HCT116 (cell line): ENCODE measurements around the gene CYBA. TPM values are rescaled to one million over a fixed set of nuclear protein-coding genes. Genes with fewer than 3 reads are reported as not detected.

Source experiments
- ATAC-seq: fragments of 200-7000 bp; cut with Tn5 transposase; 2 replicates; pipeline ENCODE4 v1.9.1; 2020; ENCODE audit warnings: mild to moderate bottlenecking, moderate library complexity
- BruUV-seq: library from RNA; stranded (reverse); fragments of 400-500 nt; replicated peaks from 2 replicates; lab custom pipeline; 2021; lab: Mats Ljungman, UMichigan
- CTCF ChIA-PET: fragments of 300-600 bp; sonication (Branson Sonifier 250); formaldehyde crosslinking; loops from one replicate; lab custom pipeline; 2021; ENCODE audit warnings: antibody characterized with exemption; lab: Charles Lee
- POLR2A ChIA-PET: fragments of 300-600, 350-600 bp; sonication (Branson Sonifier 250); formaldehyde crosslinking; loops from one replicate; lab custom pipeline; 2021; ENCODE audit warnings: antibody characterized with exemption; lab: Charles Lee
- RAD21 ChIA-PET, 2 experiments: fragments of 300-600 bp; sonication (Branson Sonifier 250); formaldehyde crosslinking; loops; one replicate each; lab custom pipeline; 2023; ENCODE audit warnings: low total read pairs in 2 of 2; ENCODE audit not compliant: uncharacterized antibody in 2 of 2, unreplicated experiment in 2 of 2, low non-redundant PET in 1 of 2; lab: Charles Lee
- DNase-seq: peaks from one replicate; pipeline ENCODE4 v3.0.0-alpha.2; 2010; ENCODE audit warnings: low read depth, low spot score
- H2AFZ ChIP-seq: fragments of 200-600 bp; shearing (Covaris generic), sonication (generic); 2 replicates; pipeline ENCODE4 v1.6.1; 2017; ENCODE audit warnings: low read depth, mixed run types, mixed read lengths, antibody characterized with exemption, low read length; ENCODE audit not compliant: poor library complexity, severe bottlenecking
- H3K27ac ChIP-seq: 2 replicates; pipeline ENCODE4 v1.5.1; 2012; ENCODE audit warnings: low read depth, low read length
- H3K27me3 ChIP-seq: fragments of 200-600 bp; sonication (generic); 2 replicates; pipeline ENCODE4 v1.6.1; 2016; ENCODE audit warnings: mixed run types, low read length, mixed read lengths; ENCODE audit not compliant: insufficient read depth
- H3K36me3 ChIP-seq, 2 experiments: fragments of 200-500 bp in 1 of 2; fragments of 200-600 bp in 1 of 2; sonication (Bioruptor generic) in 1 of 2; sonication (generic) in 1 of 2; 2 replicates each; pipeline versions ENCODE4 v1.5.1 to v1.6.1; 2014 to 2016; ENCODE audit warnings: low read length in 2 of 2, inconsistent platforms in 1 of 2, mixed read lengths in 1 of 2, mixed run types in 1 of 2; ENCODE audit not compliant: insufficient read depth in 2 of 2, control insufficient read depth in 1 of 2
- H3K4me1 ChIP-seq, 2 experiments: fragments of 200-600 bp in 1 of 2; sonication (generic) in 1 of 2; 2 replicates each; pipeline versions ENCODE4 v1.5.1 to v1.6.1; 2012 to 2017; ENCODE audit warnings: low read length in 2 of 2, inconsistent platforms in 1 of 2, mild to moderate bottlenecking in 1 of 2, mixed read lengths in 1 of 2, mixed run types in 1 of 2, moderate library complexity in 1 of 2; ENCODE audit not compliant: insufficient read depth in 2 of 2, control insufficient read depth in 1 of 2
- H3K4me2 ChIP-seq: fragments of 200-600 bp; sonication (generic); 2 replicates; pipeline ENCODE4 v1.6.1; 2017; ENCODE audit warnings: mixed run types, low read length, mixed read lengths
- H3K4me3 ChIP-seq, 2 experiments: fragments of 200-600 bp in 1 of 2; sonication (generic) in 1 of 2; replicated peaks in 1 of 2; 2 replicates each; pipeline ENCODE4 v1.5.1; 2011 to 2016; ENCODE audit warnings: low read length in 2 of 2, control low read depth in 1 of 2, low read depth in 1 of 2, mild to moderate bottlenecking in 1 of 2, mixed read lengths in 1 of 2, mixed run types in 1 of 2
- H3K79me2 ChIP-seq: fragments of 200-600 bp; sonication (generic); 2 replicates; pipeline ENCODE4 v1.6.1; 2017; ENCODE audit warnings: mild to moderate bottlenecking, mixed run types, low read length, moderate library complexity, mixed read lengths; ENCODE audit not compliant: insufficient read depth
- H3K9ac ChIP-seq: fragments of 200-600 bp; sonication (generic); 2 replicates; pipeline ENCODE4 v1.6.1; 2016; ENCODE audit warnings: low read length, mixed read lengths
- H3K9me2 ChIP-seq: fragments of 200-600 bp; sonication (generic), shearing (Covaris generic); 2 replicates; pipeline ENCODE4 v1.6.1; 2017; ENCODE audit warnings: mixed run types, mild to moderate bottlenecking, moderate library complexity; ENCODE audit not compliant: insufficient read depth
- H3K9me3 ChIP-seq, 2 experiments: fragments of 200-500 bp in 1 of 2; fragments of 200-600 bp in 1 of 2; sonication (Bioruptor generic) in 1 of 2; sonication (generic) in 1 of 2; 2 replicates each; pipeline ENCODE4 v1.6.1; 2014 to 2017; ENCODE audit warnings: low read length in 2 of 2, mixed read lengths in 2 of 2, inconsistent platforms in 1 of 2, low read depth in 1 of 2, mild to moderate bottlenecking in 1 of 2, mixed run types in 1 of 2, moderate library complexity in 1 of 2; ENCODE audit not compliant: control insufficient read depth in 1 of 2, insufficient read depth in 1 of 2
- H4K20me1 ChIP-seq: fragments of 200-600 bp; sonication (generic), shearing (Covaris generic); 2 replicates; pipeline ENCODE4 v1.6.1; 2017; ENCODE audit warnings: mixed run types, mild to moderate bottlenecking, moderate library complexity; ENCODE audit not compliant: insufficient read depth
- CEBPB ChIP-seq: IDR thresholded peaks from 2 replicates; pipeline ENCODE4 v1.6.1; 2012; ENCODE audit warnings: low read depth
- EGR1 ChIP-seq: IDR thresholded peaks from 2 replicates; pipeline ENCODE4 v1.6.1; 2012; ENCODE audit warnings: low read depth
- ELF1 ChIP-seq: IDR thresholded peaks from 2 replicates; pipeline ENCODE4 v1.6.1; 2012; ENCODE audit warnings: low read depth, borderline replicate concordance
- MAX ChIP-seq: IDR thresholded peaks from 2 replicates; pipeline ENCODE4 v1.6.1; 2012
- TCF7L2 ChIP-seq: IDR thresholded peaks from 2 replicates; pipeline ENCODE4 v1.7.0; 2011; ENCODE audit warnings: borderline replicate concordance, inconsistent platforms; ENCODE audit not compliant: insufficient read depth, insufficient read length; ENCODE audit errors: extremely low read depth
- intact Hi-C: fragments of 100-400 bp; cut with micrococcal nuclease; formaldehyde crosslinking; loops from 2 replicates; pipeline ENCODE4 v1.10.0; 2022
- total RNA-seq: library from RNA; stranded (reverse); gene quantifications from one replicate; pipeline ENCODE4 v1.2.1, GENCODE V29; 2021; ENCODE audit not compliant: unreplicated experiment
- TF ChIP-seq, protein P1 (sequence below), 3 experiments: fragments of 200-600 bp in 1 of 3; sonication (generic) in 1 of 3; IDR thresholded peaks in 2 of 3; conservative IDR thresholded peaks in 1 of 3; 2 replicates each; pipeline ENCODE4 v1.5.1; 2012 to 2017; ENCODE audit warnings: low read depth in 2 of 3, low read length in 2 of 3, antibody characterized with exemption in 1 of 3, borderline replicate concordance in 1 of 3, control low read depth in 1 of 3, mild to moderate bottlenecking in 1 of 3, mixed read lengths in 1 of 3, mixed run types in 1 of 3, moderate library complexity in 1 of 3; ENCODE audit not compliant: insufficient read depth in 1 of 3
- TF ChIP-seq, protein P2 (sequence below): IDR thresholded peaks from 2 replicates; pipeline ENCODE4 v1.6.1; 2011; ENCODE audit warnings: mild to moderate bottlenecking, low read length, moderate library complexity; ENCODE audit not compliant: insufficient replicate concordance; ENCODE audit errors: extremely low read depth

CYBA gene
- total RNA-seq, 1 experiment from 2014 or later: 321 TPM

- no peak overlapping the region for H3K4me3 ChIP-seq
- H2AFZ ChIP-seq: no peak overlapping the region
- intact Hi-C loops: no loop called here
- no peaks in the 10 kb centered on the region for H3K4me1 ChIP-seq
- H3K9ac ChIP-seq: no peak overlapping the region
- CTCF ChIA-PET: no interaction called here
- H3K27ac ChIP-seq: no peak overlapping the region
- no peaks in the 10 kb centered on the region for H3K79me2 ChIP-seq
- peaks cover 2 to 3% of the 10 kb centered on the region in 2 experiments; a peak in 1 of 4 replicates for H3K36me3 ChIP-seq
- no peaks in the 10 kb centered on the region for H3K27me3 ChIP-seq
- BruUV-seq: no TSS peak
- H3K9me3 ChIP-seq: no peaks in the 10 kb centered on the region
- POLR2A ChIA-PET: no interaction called here
- H3K9me2 ChIP-seq: no peaks in the 10 kb centered on the region
- no peak overlapping the region for H3K4me2 ChIP-seq
- TF ChIP-seq MAX: no peak
- no peak for TF ChIP-seq EGR1
- TF ChIP-seq TCF7L2: no peak
- DNase-seq: no peak
- ATAC-seq: no peak
- RAD21 ChIA-PET: no interaction called here
- no peaks in the 10 kb centered on the region for H4K20me1 ChIP-seq
These were observed 46.4 kb upstream of the CYBA start for GRCh38 chr16:88697116-88697830.

DNA sequence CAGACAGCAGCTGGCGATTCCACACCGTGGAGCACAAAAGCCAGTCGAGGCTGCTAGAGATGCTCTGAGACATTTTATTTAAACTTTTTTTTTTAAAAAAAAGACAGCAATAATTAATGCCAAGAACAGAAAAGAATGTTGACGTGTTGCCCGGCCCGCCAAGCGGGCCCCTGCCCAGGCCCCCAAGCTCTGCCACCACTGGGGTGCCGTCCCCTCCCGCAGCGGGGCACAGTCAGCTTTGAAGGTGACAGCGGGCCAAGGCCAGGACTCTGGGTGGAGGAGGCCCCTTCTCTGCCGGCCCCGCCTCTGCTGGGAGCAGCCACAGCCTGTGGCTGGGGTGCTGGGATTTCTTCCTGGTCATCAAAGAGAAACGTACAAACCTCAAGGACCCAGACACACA lies 45.6 kb upstream of the CYBA start:
- no peak for ATAC-seq
- Histone ChIP-seq H3K27me3 (no peaks in the 10 kb centered on the region), H4K20me1 (no peaks in the 10 kb centered on the region), H2AFZ (no peak overlapping the region)
- intact Hi-C loops: no loop called here
- TF ChIP-seq, protein P1, sequence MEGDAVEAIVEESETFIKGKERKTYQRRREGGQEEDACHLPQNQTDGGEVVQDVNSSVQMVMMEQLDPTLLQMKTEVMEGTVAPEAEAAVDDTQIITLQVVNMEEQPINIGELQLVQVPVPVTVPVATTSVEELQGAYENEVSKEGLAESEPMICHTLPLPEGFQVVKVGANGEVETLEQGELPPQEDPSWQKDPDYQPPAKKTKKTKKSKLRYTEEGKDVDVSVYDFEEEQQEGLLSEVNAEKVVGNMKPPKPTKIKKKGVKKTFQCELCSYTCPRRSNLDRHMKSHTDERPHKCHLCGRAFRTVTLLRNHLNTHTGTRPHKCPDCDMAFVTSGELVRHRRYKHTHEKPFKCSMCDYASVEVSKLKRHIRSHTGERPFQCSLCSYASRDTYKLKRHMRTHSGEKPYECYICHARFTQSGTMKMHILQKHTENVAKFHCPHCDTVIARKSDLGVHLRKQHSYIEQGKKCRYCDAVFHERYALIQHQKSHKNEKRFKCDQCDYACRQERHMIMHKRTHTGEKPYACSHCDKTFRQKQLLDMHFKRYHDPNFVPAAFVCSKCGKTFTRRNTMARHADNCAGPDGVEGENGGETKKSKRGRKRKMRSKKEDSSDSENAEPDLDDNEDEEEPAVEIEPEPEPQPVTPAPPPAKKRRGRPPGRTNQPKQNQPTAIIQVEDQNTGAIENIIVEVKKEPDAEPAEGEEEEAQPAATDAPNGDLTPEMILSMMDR (IDR thresholded peaks at IDR 0.05 in 2 of 3, conservative IDR thresholded peaks at IDR 0.05 in 1 of 3; ENCODE audit: borderline replicate concordance in 1 of 3, insufficient read depth in 1 of 3, low read depth in 2 of 3, low read length in 2 of 3): no peak
- TF ChIP-seq EGR1: no peak
- no peak for TF ChIP-seq CEBPB
- TF ChIP-seq, protein P2, sequence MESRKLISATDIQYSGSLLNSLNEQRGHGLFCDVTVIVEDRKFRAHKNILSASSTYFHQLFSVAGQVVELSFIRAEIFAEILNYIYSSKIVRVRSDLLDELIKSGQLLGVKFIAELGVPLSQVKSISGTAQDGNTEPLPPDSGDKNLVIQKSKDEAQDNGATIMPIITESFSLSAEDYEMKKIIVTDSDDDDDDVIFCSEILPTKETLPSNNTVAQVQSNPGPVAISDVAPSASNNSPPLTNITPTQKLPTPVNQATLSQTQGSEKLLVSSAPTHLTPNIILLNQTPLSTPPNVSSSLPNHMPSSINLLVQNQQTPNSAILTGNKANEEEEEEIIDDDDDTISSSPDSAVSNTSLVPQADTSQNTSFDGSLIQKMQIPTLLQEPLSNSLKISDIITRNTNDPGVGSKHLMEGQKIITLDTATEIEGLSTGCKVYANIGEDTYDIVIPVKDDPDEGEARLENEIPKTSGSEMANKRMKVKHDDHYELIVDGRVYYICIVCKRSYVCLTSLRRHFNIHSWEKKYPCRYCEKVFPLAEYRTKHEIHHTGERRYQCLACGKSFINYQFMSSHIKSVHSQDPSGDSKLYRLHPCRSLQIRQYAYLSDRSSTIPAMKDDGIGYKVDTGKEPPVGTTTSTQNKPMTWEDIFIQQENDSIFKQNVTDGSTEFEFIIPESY: no peak
- TF ChIP-seq ELF1: no peak
- TF ChIP-seq, all 23 proteins: peak for 0
- Histone ChIP-seq H3K27ac (no peak overlapping the region), H3K36me3 (peaks cover 2 to 3% of the 10 kb centered on the region in 2 experiments; a peak in 1 of 4 replicates), H3K4me2 (no peak overlapping the region), H3K79me2 (no peaks in the 10 kb centered on the region), H3K9ac (no peak overlapping the region), H3K9me2 (no peaks in the 10 kb centered on the region), H3K4me3 (no peak overlapping the region), H3K9me3 (no peaks in the 10 kb centered on the region), H3K4me1 (no peaks in the 10 kb centered on the region)
- CTCF ChIA-PET: no interaction called here
- DNase-seq: no peak
- RAD21 ChIA-PET: no interaction called here
- no TSS peak for BruUV-seq
- POLR2A ChIA-PET: no interaction called here
